NB4 (cell line): ENCODE data around the gene CDKAL1.

Experiments
- DNase-seq: peaks from one replicate; pipeline ENCODE4 v3.0.0; 2010; ENCODE audit warnings: low read depth
- H3K4me3 ChIP-seq: one replicate; pipeline ENCODE4 v1.5.1; 2011; ENCODE audit warnings: mild to moderate bottlenecking, low read depth, low read length, moderate library complexity
- MAX ChIP-seq: IDR thresholded peaks from 2 replicates; pipeline ENCODE4 v1.6.1; 2011; ENCODE audit warnings: low read depth, low read length
- MYC ChIP-seq: IDR thresholded peaks from 2 replicates; pipeline ENCODE4 v1.6.1; 2011; ENCODE audit warnings: low read depth, low read length
- POLR2A ChIP-seq: IDR thresholded peaks from 2 replicates; pipeline ENCODE4 v1.6.1; 2011; ENCODE audit warnings: mild to moderate bottlenecking; ENCODE audit not compliant: insufficient read length; ENCODE audit errors: extremely low read depth
- TF ChIP-seq, protein P1 (sequence below): IDR thresholded peaks from one replicate; pipeline ENCODE4 v1.5.1; 2012; ENCODE audit warnings: low read depth, low read length

The CDKAL1 gene

DNA sequence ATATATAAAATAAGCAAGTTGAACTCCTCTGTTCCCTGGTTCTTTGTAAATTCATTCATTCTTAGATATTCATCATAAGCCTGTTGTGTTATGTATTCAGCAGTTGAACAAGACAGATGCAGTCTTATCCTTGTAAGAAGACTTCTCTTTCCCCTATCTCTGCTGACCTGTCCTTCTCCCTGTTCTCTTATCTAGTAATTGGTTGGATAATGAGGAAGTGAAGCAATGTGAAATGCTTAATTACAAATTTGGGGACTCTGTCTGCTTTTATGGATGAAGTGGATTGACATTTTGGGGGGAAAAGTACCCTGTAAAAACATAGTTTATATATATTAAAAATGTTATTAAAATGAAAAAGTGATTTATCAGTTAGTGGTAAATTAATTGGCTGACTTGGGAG is 37.0 kb downstream of the CDKAL1 start:
- no peak for TF ChIP-seq MAX
- TF ChIP-seq, protein P1, sequence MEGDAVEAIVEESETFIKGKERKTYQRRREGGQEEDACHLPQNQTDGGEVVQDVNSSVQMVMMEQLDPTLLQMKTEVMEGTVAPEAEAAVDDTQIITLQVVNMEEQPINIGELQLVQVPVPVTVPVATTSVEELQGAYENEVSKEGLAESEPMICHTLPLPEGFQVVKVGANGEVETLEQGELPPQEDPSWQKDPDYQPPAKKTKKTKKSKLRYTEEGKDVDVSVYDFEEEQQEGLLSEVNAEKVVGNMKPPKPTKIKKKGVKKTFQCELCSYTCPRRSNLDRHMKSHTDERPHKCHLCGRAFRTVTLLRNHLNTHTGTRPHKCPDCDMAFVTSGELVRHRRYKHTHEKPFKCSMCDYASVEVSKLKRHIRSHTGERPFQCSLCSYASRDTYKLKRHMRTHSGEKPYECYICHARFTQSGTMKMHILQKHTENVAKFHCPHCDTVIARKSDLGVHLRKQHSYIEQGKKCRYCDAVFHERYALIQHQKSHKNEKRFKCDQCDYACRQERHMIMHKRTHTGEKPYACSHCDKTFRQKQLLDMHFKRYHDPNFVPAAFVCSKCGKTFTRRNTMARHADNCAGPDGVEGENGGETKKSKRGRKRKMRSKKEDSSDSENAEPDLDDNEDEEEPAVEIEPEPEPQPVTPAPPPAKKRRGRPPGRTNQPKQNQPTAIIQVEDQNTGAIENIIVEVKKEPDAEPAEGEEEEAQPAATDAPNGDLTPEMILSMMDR = no peak
- no peak for TF ChIP-seq POLR2A
- TF ChIP-seq MYC = no peak
- DNase-seq = peak; percentile 21
- H3K4me3 ChIP-seq = no peak overlapping the region

- no peak overlapping the region for H3K4me3 ChIP-seq
- DNase-seq = no peak
- TF ChIP-seq MYC (no peak), POLR2A (no peak)
- TF ChIP-seq, protein P1 = no peak
These were observed 38.0 kb downstream of the CDKAL1 start for GRCh38 chr6:20572288-20572687.

GRCh38 chr6:20572940-20573339 is 38.7 kb downstream of the CDKAL1 start:
- TF ChIP-seq POLR2A (no peak), MAX (no peak), MYC (no peak)
- TF ChIP-seq, protein P1 = no peak
- peak; percentile 74 for DNase-seq
- H3K4me3 ChIP-seq = no peak overlapping the region

GRCh38 chr6:20574355-20574754 is 40.1 kb downstream of the CDKAL1 start:
- H3K4me3 ChIP-seq = no peak overlapping the region
- no peak for DNase-seq
- TF ChIP-seq MYC = no peak

DNA sequence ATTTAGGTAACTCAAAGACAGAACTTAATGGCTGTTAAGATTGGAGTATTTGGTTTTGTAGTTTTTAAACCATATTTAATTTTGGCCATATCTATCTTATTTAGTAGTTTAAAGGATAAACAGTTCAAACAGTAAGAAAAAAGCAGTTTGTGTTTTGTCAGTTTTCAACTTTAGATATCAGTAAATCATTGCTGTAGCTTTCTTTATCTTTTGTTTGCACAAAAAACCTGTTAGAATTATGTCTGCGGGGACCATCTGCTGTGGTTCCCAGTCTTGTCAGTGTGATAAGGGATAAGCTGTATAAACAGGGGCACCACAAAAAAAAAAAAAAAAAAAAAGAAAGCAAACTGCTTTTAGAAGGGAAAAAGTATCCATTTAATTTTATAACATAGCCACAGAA is 40.9 kb downstream of the CDKAL1 start:
- DNase-seq = no peak
- no peak overlapping the region for H3K4me3 ChIP-seq
- TF ChIP-seq, protein P1 = no peak
- TF ChIP-seq POLR2A (no peak), MAX (no peak), MYC (no peak)

DNA sequence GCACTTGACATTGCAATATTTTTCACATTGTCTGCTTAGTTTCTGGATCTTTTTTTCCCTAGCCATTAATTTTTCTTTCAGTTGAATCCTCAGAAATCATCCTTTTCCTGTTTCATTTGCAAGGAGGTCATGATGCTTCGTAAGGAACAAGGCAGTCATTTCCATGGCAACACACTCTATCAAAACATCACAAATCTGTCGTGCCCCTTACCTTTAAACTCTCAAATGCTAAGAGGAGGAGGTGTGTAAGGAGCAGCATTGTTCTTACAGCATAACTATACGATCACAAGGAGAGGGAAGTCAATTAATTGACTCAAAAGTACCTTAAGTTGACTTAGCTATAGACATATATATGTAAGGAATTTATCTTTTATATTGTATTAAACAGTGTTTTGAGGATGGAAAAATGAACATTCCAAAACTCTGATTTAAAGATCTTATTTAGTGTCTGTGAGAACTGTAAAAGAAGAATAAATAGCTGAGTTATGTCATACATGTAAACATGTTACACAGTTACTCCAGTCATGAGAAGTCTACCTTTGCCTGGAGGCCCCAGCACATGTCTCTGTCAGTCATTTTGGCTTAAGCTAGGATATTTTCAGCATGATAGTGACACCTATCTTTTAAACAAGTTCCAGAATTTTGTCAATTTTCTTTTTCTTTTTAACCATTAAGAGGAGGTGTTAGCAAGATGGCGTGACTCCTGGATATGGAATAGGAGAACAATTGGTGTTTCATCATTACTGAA is 41.6 kb downstream of the CDKAL1 start:
- no peak for DNase-seq
- TF ChIP-seq, protein P1 = no peak
- TF ChIP-seq MYC (no peak), POLR2A (no peak), MAX (no peak)
- H3K4me3 ChIP-seq = no peak overlapping the region
